ENCODE results near the gene OR2V2. TPM values are rescaled to one million over a fixed set of nuclear protein-coding genes. Genes with fewer than 3 reads are reported as not detected.

The OR2V2 gene
- total and polyA plus RNA-seq, 10 of the 15 experiments (the other 5 are each of a cell fraction or from before 2014, with no cell fraction given), result 0.26 TPM; not detected in 9

DNA sequence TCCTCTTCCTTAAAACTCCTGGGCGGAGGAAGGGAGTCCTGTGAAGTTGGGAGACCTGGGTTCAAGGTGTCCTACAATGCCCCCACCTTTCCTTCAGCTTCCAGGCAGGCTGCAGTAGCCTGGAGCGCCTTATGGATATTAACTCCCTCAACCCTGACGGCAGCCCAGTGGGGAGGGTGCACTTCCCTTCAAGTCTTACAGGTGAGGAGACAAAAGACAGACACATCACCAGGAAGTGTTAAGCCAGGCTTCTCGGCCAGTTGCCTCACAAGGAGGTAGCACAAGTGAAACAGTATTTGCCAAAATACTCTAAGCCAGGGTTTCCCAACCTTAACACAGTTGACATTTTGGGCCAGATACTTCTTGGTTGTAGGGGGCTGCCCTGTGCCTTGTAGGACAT is 53.4 kb downstream of the OR2V2 start:
- Histone ChIP-seq H4K20me1 (ENCODE audit: control insufficient read depth, insufficient read depth) (no peaks in the 10 kb centered on the region), H3K27me3 (replicated peaks in 1 of 2; ENCODE audit: control insufficient read depth in 2 of 2, insufficient read depth in 2 of 2, low read length in 1 of 2) (peaks cover 3 to 8% of the 10 kb centered on the region in 2 experiments; a peak in 3 of 4 replicates), H3K4me3 (no peak overlapping the region), H2AFZ (ENCODE audit: control insufficient read depth, low read depth, low read length) (no peak overlapping the region), H3K9ac (ENCODE audit: control insufficient read depth, insufficient read depth, low read length) (no peak overlapping the region), H3K9me3 (replicated peaks; ENCODE audit: control insufficient read depth, insufficient read depth, low read length) (no peaks in the 10 kb centered on the region), H3K36me3 (ENCODE audit: control insufficient read depth in 2 of 2, insufficient read depth in 2 of 2, low read length in 1 of 2) (no peaks in the 10 kb centered on the region), H3K4me1 (ENCODE audit: control insufficient read depth, insufficient read depth, low read length) (peaks cover 26% of the 10 kb centered on the region), H3K27ac (ENCODE audit: control insufficient read depth, insufficient read depth) (no peak overlapping the region), H3K4me2 (ENCODE audit: control insufficient read depth, insufficient read depth) (no peak overlapping the region), H3K79me2 (ENCODE audit: control insufficient read depth, insufficient read depth, low read length) (no peaks in the 10 kb centered on the region)
- RAD21 ChIA-PET (ENCODE audit: unreplicated experiment), result no interaction called here
- DNase-seq (ENCODE audit: low read depth, low spot score), result no peak
- intact Hi-C loops (cut with micrococcal nuclease; ENCODE audit: unreplicated experiment), result no loop called here
- ATAC-seq, result no peak
- FAIRE-seq, result no peak
- 46% methylated on average over 4 of the region's 4 CpGs for WGBS (ENCODE audit: insufficient coverage, insufficient replicate concordance, low lambda C conversion rate, missing lambda C conversion rate)
- in situ Hi-C loops (cut with MboI), result no loop called here
- CTCF ChIA-PET, result interaction anchor here (2.6 to 8.2 kb wide), 2 partner anchors 10 to 16 kb away, joined by 7 to 96 read pairs; no protein-coding TSS in a partner anchor
- SMC1A ChIA-PET (ENCODE audit: uncharacterized antibody, unreplicated experiment), result no interaction called here
- POLR2A ChIA-PET, result interaction anchor here (1.6 to 2.9 kb wide), 2 partner anchors 9 to 39 kb away, joined by 3 to 16 read pairs; no protein-coding TSS in a partner anchor
- BruUV-seq (replicated peaks), result no TSS peak
- TF ChIP-seq MTA3 (IDR thresholded peaks at IDR 0.05; ENCODE audit: borderline replicate concordance, low read length) (no peak), ZSCAN29 (IDR thresholded peaks at IDR 0.05) (no peak), POLR2AphosphoS5 (IDR thresholded peaks at IDR 0.05; ENCODE audit: low read length) (no peak), SREBF2 (IDR thresholded peaks at IDR 0.05; ENCODE audit: low read length) (no peak), TARDBP (IDR thresholded peaks at IDR 0.05; ENCODE audit: borderline replicate concordance) (no peak), NFXL1 (IDR thresholded peaks at IDR 0.05; ENCODE audit: borderline replicate concordance) (no peak), MEF2B (IDR thresholded peaks at IDR 0.05; ENCODE audit: partially characterized antibody, poor library complexity, severe bottlenecking) (no peak), CREM (IDR thresholded peaks at IDR 0.05; ENCODE audit: low read depth) (no peak), CHD1 (IDR thresholded peaks at IDR 0.05; ENCODE audit: low read depth, low read length) (no peak), ATF7 (IDR thresholded peaks at IDR 0.05; ENCODE audit: low read depth) (no peak)
- TF ChIP-seq, protein P1, sequence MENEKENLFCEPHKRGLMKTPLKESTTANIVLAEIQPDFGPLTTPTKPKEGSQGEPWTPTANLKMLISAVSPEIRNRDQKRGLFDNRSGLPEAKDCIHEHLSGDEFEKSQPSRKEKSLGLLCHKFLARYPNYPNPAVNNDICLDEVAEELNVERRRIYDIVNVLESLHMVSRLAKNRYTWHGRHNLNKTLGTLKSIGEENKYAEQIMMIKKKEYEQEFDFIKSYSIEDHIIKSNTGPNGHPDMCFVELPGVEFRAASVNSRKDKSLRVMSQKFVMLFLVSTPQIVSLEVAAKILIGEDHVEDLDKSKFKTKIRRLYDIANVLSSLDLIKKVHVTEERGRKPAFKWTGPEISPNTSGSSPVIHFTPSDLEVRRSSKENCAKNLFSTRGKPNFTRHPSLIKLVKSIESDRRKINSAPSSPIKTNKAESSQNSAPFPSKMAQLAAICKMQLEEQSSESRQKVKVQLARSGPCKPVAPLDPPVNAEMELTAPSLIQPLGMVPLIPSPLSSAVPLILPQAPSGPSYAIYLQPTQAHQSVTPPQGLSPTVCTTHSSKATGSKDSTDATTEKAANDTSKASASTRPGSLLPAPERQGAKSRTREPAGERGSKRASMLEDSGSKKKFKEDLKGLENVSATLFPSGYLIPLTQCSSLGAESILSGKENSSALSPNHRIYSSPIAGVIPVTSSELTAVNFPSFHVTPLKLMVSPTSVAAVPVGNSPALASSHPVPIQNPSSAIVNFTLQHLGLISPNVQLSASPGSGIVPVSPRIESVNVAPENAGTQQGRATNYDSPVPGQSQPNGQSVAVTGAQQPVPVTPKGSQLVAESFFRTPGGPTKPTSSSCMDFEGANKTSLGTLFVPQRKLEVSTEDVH (IDR thresholded peaks at IDR 0.05; ENCODE audit: low read depth, partially characterized antibody), result no peak
- TF ChIP-seq, protein P2, sequence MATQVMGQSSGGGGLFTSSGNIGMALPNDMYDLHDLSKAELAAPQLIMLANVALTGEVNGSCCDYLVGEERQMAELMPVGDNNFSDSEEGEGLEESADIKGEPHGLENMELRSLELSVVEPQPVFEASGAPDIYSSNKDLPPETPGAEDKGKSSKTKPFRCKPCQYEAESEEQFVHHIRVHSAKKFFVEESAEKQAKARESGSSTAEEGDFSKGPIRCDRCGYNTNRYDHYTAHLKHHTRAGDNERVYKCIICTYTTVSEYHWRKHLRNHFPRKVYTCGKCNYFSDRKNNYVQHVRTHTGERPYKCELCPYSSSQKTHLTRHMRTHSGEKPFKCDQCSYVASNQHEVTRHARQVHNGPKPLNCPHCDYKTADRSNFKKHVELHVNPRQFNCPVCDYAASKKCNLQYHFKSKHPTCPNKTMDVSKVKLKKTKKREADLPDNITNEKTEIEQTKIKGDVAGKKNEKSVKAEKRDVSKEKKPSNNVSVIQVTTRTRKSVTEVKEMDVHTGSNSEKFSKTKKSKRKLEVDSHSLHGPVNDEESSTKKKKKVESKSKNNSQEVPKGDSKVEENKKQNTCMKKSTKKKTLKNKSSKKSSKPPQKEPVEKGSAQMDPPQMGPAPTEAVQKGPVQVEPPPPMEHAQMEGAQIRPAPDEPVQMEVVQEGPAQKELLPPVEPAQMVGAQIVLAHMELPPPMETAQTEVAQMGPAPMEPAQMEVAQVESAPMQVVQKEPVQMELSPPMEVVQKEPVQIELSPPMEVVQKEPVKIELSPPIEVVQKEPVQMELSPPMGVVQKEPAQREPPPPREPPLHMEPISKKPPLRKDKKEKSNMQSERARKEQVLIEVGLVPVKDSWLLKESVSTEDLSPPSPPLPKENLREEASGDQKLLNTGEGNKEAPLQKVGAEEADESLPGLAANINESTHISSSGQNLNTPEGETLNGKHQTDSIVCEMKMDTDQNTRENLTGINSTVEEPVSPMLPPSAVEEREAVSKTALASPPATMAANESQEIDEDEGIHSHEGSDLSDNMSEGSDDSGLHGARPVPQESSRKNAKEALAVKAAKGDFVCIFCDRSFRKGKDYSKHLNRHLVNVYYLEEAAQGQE (IDR thresholded peaks at IDR 0.05; ENCODE audit: low read depth, low read length), result no peak
- TF ChIP-seq, protein P3, sequence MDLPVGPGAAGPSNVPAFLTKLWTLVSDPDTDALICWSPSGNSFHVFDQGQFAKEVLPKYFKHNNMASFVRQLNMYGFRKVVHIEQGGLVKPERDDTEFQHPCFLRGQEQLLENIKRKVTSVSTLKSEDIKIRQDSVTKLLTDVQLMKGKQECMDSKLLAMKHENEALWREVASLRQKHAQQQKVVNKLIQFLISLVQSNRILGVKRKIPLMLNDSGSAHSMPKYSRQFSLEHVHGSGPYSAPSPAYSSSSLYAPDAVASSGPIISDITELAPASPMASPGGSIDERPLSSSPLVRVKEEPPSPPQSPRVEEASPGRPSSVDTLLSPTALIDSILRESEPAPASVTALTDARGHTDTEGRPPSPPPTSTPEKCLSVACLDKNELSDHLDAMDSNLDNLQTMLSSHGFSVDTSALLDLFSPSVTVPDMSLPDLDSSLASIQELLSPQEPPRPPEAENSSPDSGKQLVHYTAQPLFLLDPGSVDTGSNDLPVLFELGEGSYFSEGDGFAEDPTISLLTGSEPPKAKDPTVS (IDR thresholded peaks at IDR 0.05; ENCODE audit: low read depth, low read length), result no peak
- TF ChIP-seq, protein P4, sequence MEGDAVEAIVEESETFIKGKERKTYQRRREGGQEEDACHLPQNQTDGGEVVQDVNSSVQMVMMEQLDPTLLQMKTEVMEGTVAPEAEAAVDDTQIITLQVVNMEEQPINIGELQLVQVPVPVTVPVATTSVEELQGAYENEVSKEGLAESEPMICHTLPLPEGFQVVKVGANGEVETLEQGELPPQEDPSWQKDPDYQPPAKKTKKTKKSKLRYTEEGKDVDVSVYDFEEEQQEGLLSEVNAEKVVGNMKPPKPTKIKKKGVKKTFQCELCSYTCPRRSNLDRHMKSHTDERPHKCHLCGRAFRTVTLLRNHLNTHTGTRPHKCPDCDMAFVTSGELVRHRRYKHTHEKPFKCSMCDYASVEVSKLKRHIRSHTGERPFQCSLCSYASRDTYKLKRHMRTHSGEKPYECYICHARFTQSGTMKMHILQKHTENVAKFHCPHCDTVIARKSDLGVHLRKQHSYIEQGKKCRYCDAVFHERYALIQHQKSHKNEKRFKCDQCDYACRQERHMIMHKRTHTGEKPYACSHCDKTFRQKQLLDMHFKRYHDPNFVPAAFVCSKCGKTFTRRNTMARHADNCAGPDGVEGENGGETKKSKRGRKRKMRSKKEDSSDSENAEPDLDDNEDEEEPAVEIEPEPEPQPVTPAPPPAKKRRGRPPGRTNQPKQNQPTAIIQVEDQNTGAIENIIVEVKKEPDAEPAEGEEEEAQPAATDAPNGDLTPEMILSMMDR (IDR thresholded peaks at IDR 0.05 in 2 of 3, conservative IDR thresholded peaks at IDR 0.05 in 1 of 3; ENCODE audit: control insufficient read depth in 2 of 3, extremely low read depth in 1 of 3, insufficient read depth in 1 of 3, low read depth in 3 of 3, low read length in 3 of 3), result no peak
